ENCODE measurements around the gene OR10P1.

DNA sequence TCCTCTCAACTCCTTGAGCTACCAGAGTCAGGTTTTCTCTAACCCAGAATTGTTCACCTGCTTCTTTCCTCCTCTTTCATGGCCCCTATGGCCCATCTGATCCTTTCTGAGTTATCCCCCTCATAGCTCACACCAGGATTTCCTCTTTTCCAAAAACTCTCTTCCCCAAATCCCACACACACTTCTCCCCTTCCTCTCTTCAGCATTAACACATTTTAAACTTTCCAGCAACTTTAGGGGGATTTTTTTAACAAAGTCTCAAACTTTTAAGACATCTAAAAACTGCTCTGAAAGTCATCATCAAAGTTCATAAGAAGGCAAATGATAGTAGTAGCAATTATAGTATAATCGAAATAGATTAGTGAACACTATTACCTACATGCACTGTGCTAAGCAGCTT lies 7.9 kb downstream of the OR10P1 start:
- TF ChIP-seq POLR2A (IDR thresholded peaks at IDR 0.05): no peak
- TF ChIP-seq, protein P1, sequence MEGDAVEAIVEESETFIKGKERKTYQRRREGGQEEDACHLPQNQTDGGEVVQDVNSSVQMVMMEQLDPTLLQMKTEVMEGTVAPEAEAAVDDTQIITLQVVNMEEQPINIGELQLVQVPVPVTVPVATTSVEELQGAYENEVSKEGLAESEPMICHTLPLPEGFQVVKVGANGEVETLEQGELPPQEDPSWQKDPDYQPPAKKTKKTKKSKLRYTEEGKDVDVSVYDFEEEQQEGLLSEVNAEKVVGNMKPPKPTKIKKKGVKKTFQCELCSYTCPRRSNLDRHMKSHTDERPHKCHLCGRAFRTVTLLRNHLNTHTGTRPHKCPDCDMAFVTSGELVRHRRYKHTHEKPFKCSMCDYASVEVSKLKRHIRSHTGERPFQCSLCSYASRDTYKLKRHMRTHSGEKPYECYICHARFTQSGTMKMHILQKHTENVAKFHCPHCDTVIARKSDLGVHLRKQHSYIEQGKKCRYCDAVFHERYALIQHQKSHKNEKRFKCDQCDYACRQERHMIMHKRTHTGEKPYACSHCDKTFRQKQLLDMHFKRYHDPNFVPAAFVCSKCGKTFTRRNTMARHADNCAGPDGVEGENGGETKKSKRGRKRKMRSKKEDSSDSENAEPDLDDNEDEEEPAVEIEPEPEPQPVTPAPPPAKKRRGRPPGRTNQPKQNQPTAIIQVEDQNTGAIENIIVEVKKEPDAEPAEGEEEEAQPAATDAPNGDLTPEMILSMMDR (IDR thresholded peaks at IDR 0.05): no peak

Measured in Peyer's patch (tissue), 4 donors.